Right lung (tissue), 5 donors: ENCODE measurements around the gene PLSCR5. TPM values are rescaled to one million over a fixed set of nuclear protein-coding genes. Genes with fewer than 3 reads are reported as not detected.

ENCODE experiments used
- DNase-seq, 2 donors: peaks; one replicate each; pipeline ENCODE4 v3.0.0-alpha.2; 2013
- polyA plus RNA-seq, 5 donors: library from polyadenylated mRNA; unstranded; fragments of 120-200 nt; gene quantifications; one replicate each; pipeline versions ENCODE4 v1.2.1 to v1.2.3, GENCODE V29; 2013; ENCODE audit warnings: inconsistent platforms in 1 of 5, low replicate concordance in 1 of 5; ENCODE audit not compliant: insufficient read length in 5 of 5, insufficient read depth in 1 of 5

The PLSCR5 gene
- polyA plus RNA-seq, 5 donors: 0.17 TPM; not detected in 4

DNA sequence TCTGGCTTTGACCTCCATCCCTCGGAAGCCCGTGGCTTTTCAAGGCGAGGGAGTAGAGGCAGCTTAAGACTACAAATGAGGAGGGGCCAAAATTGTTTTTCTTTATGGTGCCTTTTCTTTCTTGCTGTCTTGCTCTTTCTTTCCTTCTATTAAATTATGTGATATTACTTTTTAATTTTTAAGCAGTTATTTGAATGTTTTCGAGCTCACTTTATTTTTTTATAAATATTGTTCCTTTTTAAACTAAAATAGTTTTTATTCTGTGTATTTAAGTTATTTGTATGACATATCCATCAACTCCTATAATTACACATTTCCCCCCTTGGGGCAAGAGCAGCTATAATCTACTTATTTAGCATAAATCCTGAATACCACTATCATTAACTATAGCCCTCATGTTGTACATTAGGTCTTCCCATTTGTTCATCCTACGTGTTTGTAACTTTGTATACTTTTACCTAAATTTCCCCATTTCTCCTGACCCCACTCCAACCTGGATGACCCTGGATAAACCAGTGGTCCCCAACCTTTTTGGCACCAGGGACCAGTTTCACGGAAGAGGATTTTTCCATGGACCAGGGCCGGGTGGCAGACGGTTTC, 60.1 kb downstream of the PLSCR5 start:
- DNase-seq: no peak

DNA sequence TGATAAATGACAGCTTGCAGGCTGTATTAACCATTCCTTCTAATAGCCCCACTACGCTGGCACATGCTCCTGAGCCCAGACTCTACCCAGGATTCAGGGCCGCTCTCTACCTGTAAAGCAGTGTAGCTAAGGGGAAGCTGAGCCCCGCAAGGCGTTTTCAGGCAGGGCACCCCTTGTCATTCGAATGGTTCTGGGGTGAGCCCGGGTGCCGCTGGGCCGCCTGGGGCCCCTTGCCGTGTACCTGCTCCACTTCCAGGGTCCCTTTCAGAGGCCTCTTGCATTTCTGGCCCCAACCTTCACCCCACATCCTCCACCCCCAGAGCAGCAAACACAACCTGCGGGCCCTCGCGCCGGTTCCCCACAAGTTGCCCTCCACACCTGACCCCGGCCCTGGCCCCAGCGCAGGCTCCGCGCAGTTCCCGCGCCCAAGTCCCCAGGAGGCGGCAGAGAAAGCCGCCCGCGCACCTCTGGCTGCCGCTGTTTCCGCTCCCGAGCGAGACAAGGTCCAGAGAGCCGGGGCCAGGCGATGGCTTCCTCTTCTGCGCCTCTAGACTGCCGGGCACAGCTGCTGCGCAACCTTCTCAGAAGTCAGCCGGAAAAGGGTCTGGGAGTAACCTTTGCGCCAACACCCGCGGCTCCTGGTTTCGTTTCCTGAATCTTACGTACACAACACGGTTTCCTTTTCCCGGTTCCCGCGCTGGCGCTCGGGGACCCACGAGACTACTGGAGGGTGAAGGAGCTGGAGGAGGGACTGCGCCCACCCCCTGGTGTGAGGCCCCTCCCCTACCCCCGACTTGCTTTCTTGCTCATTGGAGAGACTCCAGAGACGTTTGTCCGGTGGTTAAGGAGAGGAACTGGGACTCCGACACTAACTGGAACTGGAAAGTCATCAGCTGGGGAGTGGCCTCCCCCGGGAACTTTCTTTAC, 60.9 kb downstream of the PLSCR5 start, which contains the start of gene PLSCR1:
TSS of gene PLSCR1 (minus strand) at position 606 of the 927 bp plus-strand sequence. CDS start 8,055 bp downstream, outside the sequence.
- DNase-seq: peak; percentile 92 to 95

DNA sequence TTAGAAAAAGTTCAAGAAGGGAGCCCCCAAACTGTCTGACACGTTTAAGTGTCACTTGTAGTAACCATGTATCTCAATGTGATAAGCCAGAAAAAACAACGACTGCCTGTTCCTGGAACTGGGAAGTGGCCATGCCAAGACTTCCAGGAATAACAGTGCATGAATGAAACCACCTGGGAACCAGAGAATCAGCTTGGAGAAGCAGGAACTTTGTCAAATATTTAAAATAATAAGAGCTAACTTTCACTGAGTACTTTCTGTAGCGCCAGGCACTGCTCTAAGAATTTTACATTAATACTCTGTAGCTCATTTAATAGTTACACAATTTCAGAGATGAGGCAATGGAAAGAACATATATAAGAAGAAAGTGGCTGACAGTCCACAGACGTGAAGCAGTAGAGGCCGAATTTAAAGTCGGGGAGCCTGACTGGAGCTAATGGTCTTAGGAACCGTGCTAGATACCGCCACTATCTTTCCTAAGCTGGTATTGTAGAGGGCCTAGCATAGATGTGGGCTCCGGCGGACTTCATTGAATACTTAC, 61.6 kb downstream of the PLSCR5 start:
- DNase-seq: peak; percentile 58 to 61

DNA sequence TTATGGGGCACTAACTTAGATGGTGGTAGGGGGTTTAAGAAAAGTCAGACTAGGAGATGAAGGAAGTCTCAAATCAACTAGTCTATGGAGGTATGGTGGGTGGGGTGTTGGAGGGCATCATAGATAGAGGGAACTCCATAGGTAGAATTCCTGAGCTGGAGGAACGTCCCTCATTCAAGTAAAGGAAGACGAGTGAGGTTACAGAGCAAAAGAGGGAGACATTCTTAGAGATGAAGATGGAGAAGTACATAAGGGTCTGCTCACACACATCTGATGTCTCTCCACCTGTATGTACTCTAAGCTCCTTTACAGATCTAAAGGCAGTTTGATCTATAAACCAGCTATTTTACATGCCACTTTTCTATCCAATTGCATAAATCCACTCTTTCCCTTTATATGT, 62.2 kb downstream of the PLSCR5 start:
- no peak for DNase-seq

DNA sequence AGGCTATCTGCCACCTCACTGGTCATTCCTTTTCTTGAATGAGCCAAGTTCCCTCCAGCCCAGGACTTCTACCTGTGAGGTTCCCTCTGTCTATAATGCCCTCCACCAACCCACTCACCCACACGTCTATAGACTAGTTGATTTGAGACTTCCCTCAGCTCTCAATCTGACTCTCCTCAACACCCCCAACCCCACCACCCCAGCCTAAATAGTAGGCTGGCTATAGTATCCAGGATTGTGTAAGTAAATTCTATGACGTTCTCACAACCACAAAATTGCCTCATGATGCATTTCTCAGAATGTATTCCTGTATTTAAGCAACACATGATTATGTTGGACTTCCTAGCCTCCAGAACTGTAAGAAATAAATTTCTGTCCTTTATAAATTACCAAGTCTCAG, 63.0 kb downstream of the PLSCR5 start:
- no peak for DNase-seq

DNA sequence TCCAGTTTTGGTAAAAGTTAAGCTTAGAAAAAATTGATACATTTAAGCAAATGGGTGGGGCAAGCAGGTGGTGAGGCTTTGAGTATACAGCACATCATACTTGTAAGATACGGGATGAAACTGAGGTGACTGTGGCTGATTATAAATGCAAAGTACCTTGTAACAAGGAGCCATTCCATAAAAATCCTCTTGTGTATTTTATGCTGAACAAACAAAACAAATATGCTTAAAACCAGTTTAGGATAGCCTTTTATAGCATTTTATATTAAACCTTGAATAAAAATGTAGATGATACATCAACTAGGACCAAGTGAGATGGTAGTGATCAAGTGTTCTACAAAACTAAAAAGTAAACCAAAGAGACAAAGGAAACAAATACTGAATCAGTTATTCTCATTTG, 64.2 kb downstream of the PLSCR5 start:
- DNase-seq: no peak

DNA sequence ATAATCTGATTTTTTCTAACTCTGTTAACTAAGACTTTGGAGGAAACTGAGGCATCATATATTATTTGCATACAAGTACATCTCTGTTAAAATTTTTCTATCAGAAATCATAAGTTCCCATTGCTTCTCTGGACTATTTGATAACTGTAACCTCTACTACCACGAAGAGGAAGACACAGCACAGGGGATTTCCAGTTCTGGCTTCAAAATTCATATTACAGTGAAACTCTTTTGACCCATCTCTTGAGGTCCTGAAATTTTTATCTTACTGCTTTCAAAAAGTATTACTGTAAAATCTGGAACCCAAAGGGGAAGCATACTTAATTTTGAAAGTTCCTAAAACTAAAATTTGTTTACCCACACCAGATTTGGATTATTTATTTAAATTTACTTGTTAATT, 64.9 kb downstream of the PLSCR5 start:
- no peak for DNase-seq

DNA sequence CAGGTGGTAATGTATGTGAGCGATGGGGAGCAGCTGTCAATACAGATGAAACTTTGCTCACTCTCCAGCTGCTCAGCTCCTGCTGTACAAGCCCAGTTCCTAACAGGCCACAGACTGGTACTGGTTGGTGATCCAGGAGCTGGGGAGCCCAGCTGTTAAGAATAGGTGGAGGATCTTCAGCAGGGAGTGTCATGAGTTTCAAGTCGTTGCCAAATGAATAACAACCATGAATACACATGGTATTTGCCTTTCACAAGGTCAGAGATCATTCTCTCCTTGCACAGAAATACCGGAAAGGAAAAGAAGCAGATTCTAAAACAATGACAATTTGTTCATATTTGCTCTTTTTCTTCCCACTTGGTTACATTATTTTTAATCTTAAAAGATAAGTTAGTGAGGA, 65.8 kb downstream of the PLSCR5 start:
- no peak for DNase-seq

DNA sequence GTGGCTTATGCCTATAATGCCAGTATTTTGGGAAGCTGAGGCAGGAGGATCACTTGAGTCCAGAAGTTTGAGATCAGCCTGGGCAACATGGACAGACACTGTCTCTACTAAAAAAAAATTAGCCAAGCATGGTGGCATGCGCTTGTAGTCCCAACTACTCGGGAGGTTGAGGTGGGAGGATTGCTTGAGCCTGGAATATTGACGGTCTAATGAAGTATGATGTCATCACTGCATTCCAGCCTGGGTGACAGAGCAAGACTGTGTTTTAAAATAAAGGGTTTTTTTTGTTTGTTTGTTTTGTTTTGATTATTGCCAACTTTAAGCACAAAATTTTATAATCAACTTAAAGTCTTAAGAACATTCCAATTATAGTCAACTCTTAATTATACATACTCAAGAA, 67.5 kb downstream of the PLSCR5 start:
- no peak for DNase-seq

DNA sequence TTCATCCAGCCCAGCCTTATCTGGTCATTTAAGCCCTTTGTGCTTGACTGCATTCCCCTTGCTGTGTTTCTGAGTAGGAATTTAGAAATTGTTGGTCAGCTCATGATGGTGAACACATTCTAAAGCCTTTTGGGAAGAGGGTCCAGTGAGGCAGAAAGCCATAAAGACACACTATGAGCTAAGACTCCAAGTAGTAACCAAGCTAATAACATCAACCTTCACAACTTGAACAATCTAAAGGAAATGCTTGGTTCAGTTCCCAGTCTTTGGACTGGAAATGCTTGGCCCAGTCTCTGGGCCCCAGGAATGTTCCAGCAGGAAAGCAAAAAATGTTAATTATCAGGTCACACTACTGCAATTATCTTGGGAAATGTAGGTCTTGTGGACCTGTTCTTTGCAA, 68.5 kb downstream of the PLSCR5 start:
- DNase-seq: no peak

Other genes starting within 250 kb of the PLSCR5 start
- under 1 TPM; 0.77 to 0.95 (median 0.82) TPM for gene PLSCR2, start 135.8 kb downstream of the PLSCR5 start, polyA plus RNA-seq
- gene PLSCR1, start 60.7 kb downstream of the PLSCR5 start, polyA plus RNA-seq: 10 to 100 TPM; 62.7 to 95.8 (median 85.1) TPM